DMS153 treated with DMSO at 0.1 percent for 48 hours (cell line): ENCODE data around the gene BCLAF3.

Source experiments
- DNase-seq: peaks from one replicate; lab custom pipeline; 2025; ENCODE audit not compliant: unreplicated experiment; lab: John Stamatoyannopoulos, UW

Gene BCLAF3

DNA sequence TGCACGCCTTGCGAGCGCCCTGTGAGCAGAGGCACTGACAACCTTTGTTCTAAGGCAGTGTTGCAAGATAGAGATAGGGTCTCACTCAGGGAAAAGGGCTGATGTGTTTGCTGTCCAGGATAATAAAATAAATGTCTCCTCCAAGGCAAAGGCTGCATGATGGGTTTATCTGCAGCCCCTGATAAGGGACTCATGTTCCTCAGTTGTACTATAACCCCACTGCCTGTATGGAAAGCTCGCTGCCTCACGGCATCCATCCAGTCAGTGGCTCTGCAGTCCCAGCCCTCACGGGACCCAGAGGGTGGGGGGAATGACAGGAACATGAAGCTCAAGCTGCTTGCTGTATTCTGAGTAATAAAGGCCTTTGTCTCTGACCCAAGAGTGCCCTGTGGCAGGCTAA is 22.6 kb downstream of the BCLAF3 start:
- no peak for DNase-seq

DNA sequence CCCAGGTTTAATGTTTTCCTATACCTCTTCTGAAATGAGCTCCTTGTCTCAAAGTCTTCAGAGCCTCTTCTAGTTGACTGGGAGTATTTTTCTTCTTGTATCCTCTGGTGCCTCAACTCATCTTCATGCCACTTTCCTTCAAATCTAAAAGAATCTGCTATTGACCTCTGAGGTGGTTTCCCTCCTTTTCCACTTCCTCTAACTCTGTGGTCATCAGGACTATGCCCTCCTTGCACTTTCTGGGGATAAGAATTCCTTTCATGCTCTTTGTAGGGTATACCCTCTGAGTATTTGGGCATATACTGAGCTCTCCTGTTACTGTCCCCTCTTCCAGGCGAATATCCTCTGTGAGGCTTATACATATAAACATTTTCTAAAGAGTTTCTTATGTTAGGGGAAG is 24.8 kb downstream of the BCLAF3 start:
- DNase-seq: no peak

DNA sequence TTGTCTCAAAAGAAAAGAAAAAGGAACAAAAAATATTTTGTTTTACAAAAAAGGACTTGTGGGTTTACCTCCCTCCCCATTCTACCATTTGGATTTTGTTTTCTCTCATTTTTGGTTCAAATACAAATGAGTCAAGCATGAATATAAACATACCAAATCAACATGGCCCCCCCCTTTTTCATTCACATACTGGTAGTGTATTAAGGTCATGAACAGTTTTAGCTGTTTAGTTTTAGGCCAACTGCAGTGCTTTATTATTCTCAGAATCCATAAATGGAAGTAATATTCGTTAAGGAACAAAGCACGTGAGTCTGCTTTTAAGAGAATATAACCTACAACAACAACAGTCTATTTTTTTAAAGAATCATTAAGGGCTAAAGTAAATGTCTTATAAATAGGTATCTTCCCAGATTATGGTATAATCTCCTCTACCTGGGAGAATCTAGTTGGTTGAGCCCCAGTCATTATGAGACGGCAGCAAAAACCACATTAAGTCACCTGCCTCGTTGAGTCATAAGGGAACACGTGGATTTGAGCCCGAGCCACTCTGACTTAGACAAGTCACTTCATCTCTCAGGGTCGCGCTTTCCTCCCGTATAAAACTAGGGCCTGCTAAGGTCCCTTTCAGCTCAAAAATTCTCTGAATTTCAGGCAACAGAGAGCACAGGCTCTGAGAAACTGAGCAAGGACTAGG is 26.7 kb downstream of the BCLAF3 start:
- DNase-seq: no peak

DNA sequence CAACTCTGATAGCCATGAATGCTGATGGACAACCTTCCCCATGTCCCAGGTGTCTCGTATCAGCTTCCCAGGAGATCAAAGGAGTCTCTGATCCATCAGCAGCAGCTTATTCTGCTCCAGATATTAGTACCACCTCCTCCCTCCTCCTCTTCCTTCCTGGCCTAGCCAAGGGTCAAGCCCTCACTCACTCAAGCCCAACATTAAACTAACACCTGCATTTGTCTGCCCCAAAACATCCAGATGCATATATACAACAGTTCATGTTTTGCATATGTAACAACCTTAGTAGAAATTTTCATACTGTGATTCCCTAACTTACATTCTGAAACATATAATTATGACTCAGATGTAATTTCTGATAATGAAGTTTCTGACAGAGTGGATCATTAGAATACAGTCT is 29.9 kb downstream of the BCLAF3 start:
- DNase-seq: no peak

DNA sequence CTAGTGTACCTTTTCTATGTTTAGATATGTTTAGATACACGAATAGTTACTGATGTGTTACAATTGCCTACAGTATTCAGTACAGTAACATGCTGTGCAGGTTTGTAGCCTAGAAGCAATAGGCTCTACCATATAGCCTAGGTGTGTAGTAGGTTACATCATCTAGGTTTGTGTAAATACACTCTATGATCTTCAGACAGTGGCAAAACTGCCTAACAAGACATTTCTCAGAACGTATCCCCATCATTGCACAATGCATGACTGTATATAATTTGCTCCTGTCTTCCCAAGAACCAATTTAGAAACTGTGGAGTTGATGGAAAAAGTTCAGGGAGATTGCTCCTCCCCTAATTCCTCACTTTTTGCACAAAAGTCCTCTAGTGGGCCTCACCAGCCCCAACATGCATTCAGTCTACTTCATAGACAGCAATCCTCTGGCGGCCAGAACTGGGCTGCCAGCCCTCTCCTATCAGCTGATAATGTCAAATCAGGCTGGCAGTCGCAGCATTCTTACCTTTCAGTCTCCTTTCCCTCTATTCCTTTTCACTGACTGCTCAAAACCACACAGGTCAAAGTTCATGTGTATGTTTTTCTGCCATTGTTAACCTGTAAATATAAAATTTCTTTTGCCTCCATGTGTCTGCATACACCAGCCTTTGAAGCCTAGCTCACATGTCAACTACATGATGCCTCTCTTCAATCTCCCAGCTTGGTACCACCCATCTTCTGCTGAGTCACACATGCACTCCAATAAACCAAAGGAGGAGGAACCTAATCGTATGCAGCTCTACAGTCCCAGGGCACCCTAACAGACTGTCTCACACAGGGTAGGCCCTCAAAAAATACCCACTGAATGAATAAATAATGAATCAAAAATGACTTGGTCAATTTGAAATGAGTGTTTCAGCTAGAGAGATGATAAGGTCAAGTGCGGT is 32.0 kb downstream of the BCLAF3 start:
- DNase-seq: no peak

DNA sequence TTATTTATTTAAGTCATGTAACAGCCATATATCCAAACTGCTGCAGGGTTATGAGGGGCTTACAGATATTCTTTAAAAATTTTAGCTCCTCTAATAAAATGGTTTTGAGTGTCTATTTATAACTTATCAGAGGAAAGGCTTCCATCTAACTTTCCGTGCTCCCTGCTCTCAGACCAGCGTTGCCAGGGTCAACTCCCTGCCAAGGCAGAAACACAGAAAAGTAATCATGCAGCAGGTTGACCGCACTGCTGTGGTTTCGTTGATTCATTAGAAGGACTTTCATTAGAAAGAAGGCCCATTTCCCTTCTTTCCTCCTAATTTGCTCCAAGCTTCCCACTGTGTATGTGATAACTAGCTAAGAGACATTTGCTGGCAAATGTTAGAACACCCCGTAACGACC is 33.9 kb downstream of the BCLAF3 start:
- DNase-seq: no peak

DNA sequence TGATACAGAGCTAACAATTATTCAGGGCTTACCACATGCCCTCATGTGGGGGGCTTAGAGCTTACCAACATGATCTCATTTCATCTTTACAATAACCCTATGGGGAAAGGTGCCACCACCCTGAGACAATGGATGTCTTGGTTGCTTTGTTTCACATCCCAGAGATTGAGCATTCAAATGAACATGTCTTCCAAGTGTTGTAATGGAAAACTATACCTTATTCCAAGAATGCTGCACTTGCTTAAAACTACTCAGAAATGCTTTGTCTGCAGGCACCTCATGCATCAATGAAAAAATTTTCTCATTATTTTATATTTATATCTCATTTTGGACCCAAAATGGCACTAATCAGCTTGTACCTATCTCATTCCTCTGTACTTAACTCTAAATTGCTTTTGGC is 34.6 kb downstream of the BCLAF3 start:
- no peak for DNase-seq

DNA sequence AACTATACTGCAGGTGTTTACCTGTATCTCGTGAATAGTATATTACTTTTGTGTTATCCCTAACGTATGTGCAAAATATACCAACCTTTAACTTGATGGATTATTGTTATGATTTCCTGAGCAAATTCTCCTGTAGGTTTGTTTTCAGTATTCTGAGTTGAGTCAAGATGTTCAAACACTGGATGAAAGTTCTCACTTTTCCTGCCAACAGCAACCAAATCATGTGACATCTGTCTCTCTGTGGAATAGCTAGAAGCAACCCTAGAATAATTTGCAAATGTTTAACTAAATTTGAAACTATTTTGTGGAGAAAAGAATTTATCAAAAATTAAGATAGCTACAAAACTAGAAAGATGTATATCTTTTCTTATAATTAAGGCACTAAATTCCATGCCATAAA is 35.6 kb downstream of the BCLAF3 start:
- DNase-seq: no peak

DNA sequence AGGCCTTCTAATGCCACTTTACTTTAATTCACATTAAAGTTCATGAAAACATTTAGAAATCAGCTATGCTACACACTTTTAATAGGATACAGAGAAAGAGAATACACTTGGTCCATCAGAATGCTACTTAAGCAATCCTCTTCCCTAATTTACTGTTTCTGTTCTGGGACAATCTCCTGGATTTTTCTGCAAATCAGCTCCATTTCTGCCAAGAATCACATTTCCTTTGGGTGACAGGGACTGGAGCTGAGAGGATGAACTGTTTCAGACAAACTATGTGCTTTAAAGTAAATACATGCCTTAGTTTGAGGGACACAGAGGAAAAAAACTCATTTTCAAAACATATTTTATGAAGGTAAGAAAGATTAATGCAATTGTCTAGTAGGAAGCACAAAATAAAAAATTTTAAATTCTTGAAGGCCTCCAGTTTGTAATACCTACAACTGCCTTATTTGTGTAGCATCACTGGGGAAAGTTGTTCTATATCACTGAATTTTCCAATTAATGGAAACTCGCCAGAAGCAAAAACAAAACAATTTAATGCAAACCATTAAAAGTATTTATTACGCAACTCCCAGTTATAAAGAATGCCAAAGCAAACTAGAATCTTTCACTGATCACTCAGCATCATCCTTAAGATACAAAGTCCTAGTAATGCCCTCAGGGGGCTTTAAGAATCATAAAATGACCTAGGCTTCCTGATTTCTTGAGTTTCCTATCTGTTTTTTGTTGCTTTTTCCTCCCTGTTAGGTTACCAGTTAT is 36.3 kb downstream of the BCLAF3 start:
- DNase-seq: no peak

DNA sequence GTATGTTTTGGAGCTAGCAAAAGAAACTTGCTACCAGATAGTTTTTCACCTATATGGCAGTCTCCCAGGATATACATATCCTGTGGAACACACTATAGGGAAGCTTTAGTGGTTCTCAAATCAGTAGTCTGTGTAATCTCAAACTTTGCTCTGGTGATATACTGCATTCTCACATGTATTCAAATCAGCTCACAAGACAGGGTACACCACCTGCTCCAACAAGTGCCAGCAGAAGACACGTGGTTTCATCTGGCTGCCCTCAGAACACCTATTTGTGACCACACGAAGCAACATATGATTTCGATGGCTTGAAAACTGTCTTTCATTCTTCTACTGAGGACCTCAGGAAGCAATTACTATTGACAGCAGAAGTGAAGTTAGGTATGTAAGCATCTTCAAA is 37.7 kb downstream of the BCLAF3 start:
- DNase-seq: no peak

DNA sequence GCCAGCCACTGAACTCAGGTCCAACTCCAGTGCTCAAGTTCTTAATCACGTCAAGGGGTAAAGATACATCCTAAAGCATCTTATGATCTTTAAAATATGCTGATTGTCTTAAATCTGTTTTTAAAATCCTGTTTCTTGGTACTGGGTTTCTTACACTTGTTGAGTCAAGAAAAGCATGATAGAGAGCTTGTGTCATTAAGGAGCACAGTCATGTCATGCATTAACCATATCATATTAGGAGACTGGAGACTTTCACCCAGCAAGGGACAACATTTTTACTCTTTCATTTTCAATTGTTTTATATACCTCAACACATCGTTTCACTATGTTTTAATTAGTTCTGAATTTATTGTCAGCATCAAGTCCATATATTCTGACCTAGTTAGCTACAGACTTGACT is 41.5 kb downstream of the BCLAF3 start:
- DNase-seq: no peak

DNA sequence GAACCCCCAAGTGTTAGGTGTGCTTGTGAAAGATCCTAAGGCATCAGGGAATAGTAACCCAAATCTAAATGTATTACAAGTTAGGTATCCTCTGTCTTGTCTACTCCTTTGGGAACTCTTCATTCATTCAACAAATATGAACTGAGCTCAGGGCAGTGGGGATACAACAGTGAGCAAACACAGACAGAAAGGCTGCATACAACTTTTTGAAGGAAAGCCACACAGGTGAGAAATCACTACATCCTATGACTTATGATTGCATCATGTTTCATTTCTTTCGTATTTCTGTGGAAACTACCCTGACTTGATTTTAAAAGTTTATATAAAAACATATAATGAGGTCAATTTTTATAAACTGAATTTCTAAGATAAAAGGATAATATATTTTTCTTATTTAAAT is 43.2 kb downstream of the BCLAF3 start:
- DNase-seq: no peak
